Measurements from ENCODE around the gene UGDH.
"Not testable (repeated sequence)": the region's sequence is repeated elsewhere in the genome, so short reads cannot be mapped to it uniquely, and the experiment has no call there.

Gene UGDH

GRCh38 chr4:39526765-39527295 is 409 bp downstream of the UGDH start:
- no peak for DNase-seq

GRCh38 chr4:39525822-39526690 is 1.2 kb downstream of the UGDH start:
- no peak for DNase-seq

GRCh38 chr4:39524161-39524957 is 2.9 kb downstream of the UGDH start:
- no peak for DNase-seq

GRCh38 chr4:39522068-39522467 is 5.2 kb downstream of the UGDH start:
- no peak for DNase-seq

GRCh38 chr4:39521253-39521919 is 5.9 kb downstream of the UGDH start:
- no peak for DNase-seq

GRCh38 chr4:39518484-39518883 is 8.8 kb downstream of the UGDH start:
- no peak for DNase-seq

GRCh38 chr4:39516407-39516966 is 10.8 kb downstream of the UGDH start:
- DNase-seq, result no peak

GRCh38 chr4:39515669-39516401 is 11.4 kb downstream of the UGDH start:
- not testable (repeated sequence) for DNase-seq

- no peak for DNase-seq
Measured at GRCh38 chr4:39514888-39515401, 12.3 kb downstream of the UGDH start.

GRCh38 chr4:39514266-39514665 is 13.0 kb downstream of the UGDH start:
- DNase-seq, result not testable (repeated sequence)

- no peak for DNase-seq
Measured at GRCh38 chr4:39510348-39510929, 16.8 kb downstream of the UGDH start.

- no peak for DNase-seq
Measured at GRCh38 chr4:39505581-39505980, 21.7 kb downstream of the UGDH start.

GRCh38 chr4:39504538-39504937 is 22.7 kb downstream of the UGDH start:
- DNase-seq, result no peak

GRCh38 chr4:39502664-39503035 is 24.6 kb downstream of the UGDH start:
- DNase-seq, result not testable (repeated sequence)

GRCh38 chr4:39502019-39502663 is 25.1 kb downstream of the UGDH start:
- DNase-seq, result no peak

GRCh38 chr4:39498727-39499020 is 28.6 kb downstream of the UGDH start:
- DNase-seq, result no peak

- no peak for DNase-seq
Measured at GRCh38 chr4:39497909-39498726, 29.1 kb downstream of the UGDH start.

GRCh38 chr4:39495446-39496213 is 31.6 kb downstream of the UGDH start:
- no peak for DNase-seq

- no peak for DNase-seq
Measured at GRCh38 chr4:39494354-39494753, 32.9 kb downstream of the UGDH start.

- no peak for DNase-seq
Measured at GRCh38 chr4:39490322-39490721, 36.9 kb downstream of the UGDH start.
